ENCODE results near the gene LTC4S. TPM values are rescaled to one million over a fixed set of nuclear protein-coding genes. Genes with fewer than 3 reads are reported as not detected.

The LTC4S gene
- total RNA-seq, 1 donor from 2014 or later = 4.0 TPM

DNA sequence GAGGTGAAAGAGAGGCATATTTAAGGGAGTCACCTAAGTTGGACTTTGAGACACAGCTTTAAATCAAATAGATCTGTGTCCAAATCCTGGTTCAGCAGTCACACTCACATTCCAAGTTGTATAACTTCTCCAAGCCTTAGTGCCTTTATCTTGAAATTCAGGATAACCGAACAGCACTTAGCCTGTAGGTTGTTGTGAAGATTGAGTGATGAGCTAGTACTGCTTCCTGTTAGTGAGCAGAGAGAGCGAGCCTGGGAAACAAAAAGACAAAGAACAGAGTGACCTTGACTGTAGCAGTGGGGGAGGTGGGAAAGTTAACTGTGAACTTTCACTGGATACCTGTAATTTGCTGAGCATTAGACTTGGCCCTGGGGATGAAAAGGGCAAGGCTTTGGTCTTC, 38.8 kb upstream of the LTC4S start:
- TF ChIP-seq, protein P1, sequence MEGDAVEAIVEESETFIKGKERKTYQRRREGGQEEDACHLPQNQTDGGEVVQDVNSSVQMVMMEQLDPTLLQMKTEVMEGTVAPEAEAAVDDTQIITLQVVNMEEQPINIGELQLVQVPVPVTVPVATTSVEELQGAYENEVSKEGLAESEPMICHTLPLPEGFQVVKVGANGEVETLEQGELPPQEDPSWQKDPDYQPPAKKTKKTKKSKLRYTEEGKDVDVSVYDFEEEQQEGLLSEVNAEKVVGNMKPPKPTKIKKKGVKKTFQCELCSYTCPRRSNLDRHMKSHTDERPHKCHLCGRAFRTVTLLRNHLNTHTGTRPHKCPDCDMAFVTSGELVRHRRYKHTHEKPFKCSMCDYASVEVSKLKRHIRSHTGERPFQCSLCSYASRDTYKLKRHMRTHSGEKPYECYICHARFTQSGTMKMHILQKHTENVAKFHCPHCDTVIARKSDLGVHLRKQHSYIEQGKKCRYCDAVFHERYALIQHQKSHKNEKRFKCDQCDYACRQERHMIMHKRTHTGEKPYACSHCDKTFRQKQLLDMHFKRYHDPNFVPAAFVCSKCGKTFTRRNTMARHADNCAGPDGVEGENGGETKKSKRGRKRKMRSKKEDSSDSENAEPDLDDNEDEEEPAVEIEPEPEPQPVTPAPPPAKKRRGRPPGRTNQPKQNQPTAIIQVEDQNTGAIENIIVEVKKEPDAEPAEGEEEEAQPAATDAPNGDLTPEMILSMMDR (conservative IDR thresholded peaks at IDR 0.05) = no peak
- no peak for DNase-seq (ENCODE audit: extremely low spot score, unreplicated experiment)
- Mint-ChIP-seq H3K4me1 (ENCODE audit: unreplicated experiment) (peaks cover 40% of the 10 kb centered on the region), H3K36me3 (peaks cover 22% of the 10 kb centered on the region), H3K9me3 (peaks cover 4% of the 10 kb centered on the region), H3K27me3 (no peaks in the 10 kb centered on the region), H3K4me3 (peak overlapping the region; percentile 10), H3K27ac (peak overlapping the region; percentile 74)

GRCh38 chr5:179758955-179759354, 34.8 kb upstream of the LTC4S start:
- Mint-ChIP-seq H3K36me3 (peaks cover 14% of the 10 kb centered on the region), H3K27me3 (no peaks in the 10 kb centered on the region), H3K4me3 (no peak overlapping the region), H3K9me3 (no peaks in the 10 kb centered on the region), H3K27ac (no peak overlapping the region), H3K4me1 (ENCODE audit: unreplicated experiment) (peaks cover 60% of the 10 kb centered on the region)
- TF ChIP-seq, protein P1 (conservative IDR thresholded peaks at IDR 0.05) = no peak
- no peak for DNase-seq (ENCODE audit: extremely low spot score, unreplicated experiment)

DNA sequence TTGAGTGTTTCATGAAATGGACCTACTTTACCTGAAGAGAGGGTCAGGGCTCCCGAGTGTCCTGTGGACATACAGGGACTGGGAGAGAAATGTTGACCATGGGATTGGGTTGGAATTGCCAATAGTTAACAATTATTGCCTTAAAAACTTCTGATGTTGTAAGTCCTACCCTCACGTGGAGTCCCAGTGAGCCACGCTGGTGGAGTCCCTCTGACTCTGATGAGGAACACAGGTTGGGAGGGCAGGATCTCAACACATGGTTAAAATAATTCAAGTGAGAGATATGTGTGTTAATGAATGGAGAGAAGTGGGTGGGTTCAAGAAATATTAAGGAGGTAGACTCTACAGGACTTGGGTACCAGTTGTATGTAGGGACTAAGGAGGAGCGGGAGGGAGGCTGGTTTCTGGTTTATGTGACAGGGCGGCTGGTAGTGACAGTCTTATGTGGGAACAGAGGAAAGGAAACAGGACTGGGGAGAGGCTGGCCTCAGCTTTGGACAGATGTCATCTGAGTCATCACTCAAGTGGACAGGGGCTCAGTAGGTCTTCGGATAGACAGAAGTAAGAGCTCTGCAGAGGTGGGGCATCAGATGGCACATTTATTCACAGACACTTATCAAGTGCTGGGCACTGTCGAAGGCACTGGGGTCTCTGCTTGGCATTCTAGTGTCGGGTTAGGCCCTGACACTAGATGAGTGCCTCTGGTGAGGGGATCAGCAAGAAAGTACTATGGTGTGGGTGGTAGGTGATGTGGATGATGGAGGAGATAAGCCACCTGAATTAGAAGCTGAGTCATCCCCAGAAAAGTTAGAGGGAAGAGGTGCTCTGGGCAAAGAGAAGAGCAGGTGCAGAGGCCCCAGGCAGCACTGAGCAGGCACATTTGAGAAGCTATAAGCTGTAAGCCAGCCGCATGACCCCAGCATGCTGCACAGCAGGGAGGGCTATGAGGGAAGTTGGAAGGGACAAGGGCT, 33.9 kb upstream of the LTC4S start:
- Mint-ChIP-seq H3K27ac (peak overlapping the region; percentile 80), H3K4me3 (no peak overlapping the region), H3K4me1 (ENCODE audit: unreplicated experiment) (peaks cover 51% of the 10 kb centered on the region), H3K9me3 (no peaks in the 10 kb centered on the region), H3K27me3 (no peaks in the 10 kb centered on the region), H3K36me3 (peaks cover 11% of the 10 kb centered on the region)
- TF ChIP-seq, protein P1 (conservative IDR thresholded peaks at IDR 0.05) = no peak
- DNase-seq (ENCODE audit: extremely low spot score, unreplicated experiment) = no peak

- no peaks in the 10 kb centered on the region for H3K9me3 Mint-ChIP-seq
- no peaks in the 10 kb centered on the region for H3K27me3 Mint-ChIP-seq
- peak overlapping the region; percentile 95 for H3K27ac Mint-ChIP-seq
- no peak for DNase-seq (ENCODE audit: extremely low spot score, unreplicated experiment)
- H3K4me1 Mint-ChIP-seq (ENCODE audit: unreplicated experiment) = peaks cover 43% of the 10 kb centered on the region
- peaks cover 4% of the 10 kb centered on the region for H3K36me3 Mint-ChIP-seq
- TF ChIP-seq, protein P1 (conservative IDR thresholded peaks at IDR 0.05) = no peak
- H3K4me3 Mint-ChIP-seq = no peak overlapping the region
These were observed 31.6 kb upstream of the LTC4S start for GRCh38 chr5:179762079-179762780.

- peaks cover 43% of the 10 kb centered on the region for H3K4me1 Mint-ChIP-seq (ENCODE audit: unreplicated experiment)
These were observed 31.0 kb upstream of the LTC4S start for GRCh38 chr5:179762781-179763176.

More at GRCh38 chr5:179762781-179763176, 31.0 kb upstream of the LTC4S start:
- Mint-ChIP-seq H3K4me3 (peak overlapping the region; percentile 42), H3K9me3 (no peaks in the 10 kb centered on the region), H3K27ac (peak overlapping the region; percentile 95), H3K27me3 (no peaks in the 10 kb centered on the region), H3K36me3 (peaks cover 4% of the 10 kb centered on the region)
- no peak for DNase-seq (ENCODE audit: extremely low spot score, unreplicated experiment)
- TF ChIP-seq, protein P1 (conservative IDR thresholded peaks at IDR 0.05) = no peak
